Thymus (tissue), 11 donors: Measurements from ENCODE around the gene AMPD2. TPM values are rescaled to one million over a fixed set of nuclear protein-coding genes. Genes with fewer than 3 reads are reported as not detected.
A peak's percentile ranks its signal among the peaks of the same experiment; 100 is the strongest.

Experiments used
- DNase-seq, 9 donors: peaks; one replicate each; pipeline ENCODE4 v3.0.0-alpha.2; 2013; ENCODE audit warnings: low spot score in 9 of 9, low read depth in 6 of 9, missing footprints in 1 of 9
- H3K27ac ChIP-seq, 2 donors: one replicate each; pipeline ENCODE4 v1.5.1; 2013; ENCODE audit warnings: control low read depth in 1 of 2, low read depth in 1 of 2, low read length in 1 of 2, mild to moderate bottlenecking in 1 of 2, moderate library complexity in 1 of 2
- H3K27me3 ChIP-seq, 2 donors: one replicate each; pipeline ENCODE4 v1.5.1; 2013; ENCODE audit warnings: low read length in 1 of 2; ENCODE audit not compliant: control insufficient read depth in 2 of 2, insufficient read depth in 1 of 2
- H3K36me3 ChIP-seq, 2 donors: one replicate each; pipeline ENCODE4 v1.5.1; 2013; ENCODE audit warnings: low read length in 1 of 2, mild to moderate bottlenecking in 1 of 2, moderate library complexity in 1 of 2; ENCODE audit not compliant: control insufficient read depth in 2 of 2, insufficient read depth in 2 of 2
- H3K4me1 ChIP-seq, 2 donors: one replicate each; pipeline ENCODE4 v1.5.1; 2013; ENCODE audit warnings: low read length in 2 of 2; ENCODE audit not compliant: control insufficient read depth in 2 of 2, insufficient read depth in 2 of 2
- H3K4me3 ChIP-seq, 2 donors: one replicate each; pipeline ENCODE4 v1.5.1; 2013; ENCODE audit warnings: low read length in 2 of 2, control low read depth in 1 of 2, mild to moderate bottlenecking in 1 of 2
- H3K9me3 ChIP-seq, 2 donors: one replicate each; pipeline ENCODE4 v1.5.1; 2013; ENCODE audit warnings: low read length in 1 of 2, mild to moderate bottlenecking in 1 of 2; ENCODE audit not compliant: control insufficient read depth in 2 of 2, insufficient read depth in 1 of 2
- WGBS: extraction: QIAGEN DNeasy Blood & Tissue Kit; methylation state at CpG from one replicate; pipeline ENCODE4 v1.1.7; 2013; 5-methylcytosine and 5-hydroxymethylcytosine counted together
- polyA plus RNA-seq: library from polyadenylated mRNA; stranded (reverse); fragments of 200-250 nt; gene quantifications from one replicate; pipeline ENCODE4 v1.2.3, GENCODE V29; 2013
- total RNA-seq: library from RNA; stranded (reverse); fragments of 120-200 nt; gene quantifications from one replicate; pipeline ENCODE4 v1.2.4, GENCODE V29; 2013
- donor health status: healthy.

AMPD2 gene
- total and polyA plus RNA-seq, 2 donors = 24.8 to 32.8 TPM

GRCh38 chr1:109631513-109632505, 12.2 kb downstream of the AMPD2 start:
- Histone ChIP-seq H3K27ac (no peak overlapping the region), H3K4me1 (peaks cover 0 to 11% of the 10 kb centered on the region in 2 donors), H3K4me3 (no peak overlapping the region), H3K9me3 (no peaks in the 10 kb centered on the region), H3K27me3 (no peaks in the 10 kb centered on the region), H3K36me3 (peaks cover 48 to 52% of the 10 kb centered on the region in 2 donors)
- no peak for DNase-seq
- 97% methylated on average over 16 of the region's 16 CpGs for WGBS

GRCh38 chr1:109632671-109633346, 13.2 kb downstream of the AMPD2 start:
- Histone ChIP-seq H3K27me3 (no peaks in the 10 kb centered on the region), H3K27ac (peak overlapping the region in 1 of 2 donors; percentile 18), H3K9me3 (no peaks in the 10 kb centered on the region), H3K4me3 (no peak overlapping the region), H3K36me3 (peaks cover 38 to 43% of the 10 kb centered on the region in 2 donors), H3K4me1 (peaks cover 0 to 11% of the 10 kb centered on the region in 2 donors)
- 89% methylated on average over 5 of the region's 5 CpGs for WGBS
- DNase-seq = peak in 2 of 9 donors; percentile 25 to 45

GRCh38 chr1:109634292-109634691, 14.7 kb downstream of the AMPD2 start:
- Histone ChIP-seq H3K27me3 (no peaks in the 10 kb centered on the region), H3K4me1 (peaks cover 0 to 11% of the 10 kb centered on the region in 2 donors), H3K9me3 (no peaks in the 10 kb centered on the region), H3K27ac (no peak overlapping the region), H3K4me3 (no peak overlapping the region), H3K36me3 (peaks cover 24 to 28% of the 10 kb centered on the region in 2 donors)
- no peak for DNase-seq
- WGBS = 88% methylated on average over 6 of the region's 6 CpGs

GRCh38 chr1:109634771-109635750, 15.4 kb downstream of the AMPD2 start:
- no peak for DNase-seq
- no peak overlapping the region for H3K4me3 ChIP-seq
- H3K36me3 ChIP-seq = peaks cover 16 to 20% of the 10 kb centered on the region in 2 donors
- WGBS = 57% methylated on average over 13 of the region's 13 CpGs
- H3K27me3 ChIP-seq = no peaks in the 10 kb centered on the region
- H3K9me3 ChIP-seq = no peaks in the 10 kb centered on the region
- H3K4me1 ChIP-seq = peaks cover 0 to 12% of the 10 kb centered on the region in 2 donors
- no peak overlapping the region for H3K27ac ChIP-seq

- H3K27me3 ChIP-seq = no peaks in the 10 kb centered on the region
- no peak overlapping the region for H3K4me3 ChIP-seq
- H3K36me3 ChIP-seq = peaks cover 12 to 15% of the 10 kb centered on the region in 2 donors
- 98% methylated on average over 2 of the region's 2 CpGs for WGBS
- H3K9me3 ChIP-seq = no peaks in the 10 kb centered on the region
- H3K4me1 ChIP-seq = peaks cover 0 to 14% of the 10 kb centered on the region in 2 donors
- DNase-seq = no peak
- H3K27ac ChIP-seq = no peak overlapping the region
Observed at GRCh38 chr1:109635862-109636200, 16.2 kb downstream of the AMPD2 start.

GRCh38 chr1:109636201-109636952, 16.7 kb downstream of the AMPD2 start:
- Histone ChIP-seq H3K4me3 (no peak overlapping the region), H3K9me3 (no peaks in the 10 kb centered on the region), H3K36me3 (peaks cover 6 to 10% of the 10 kb centered on the region in 2 donors), H3K27ac (no peak overlapping the region), H3K4me1 (peaks cover 0 to 14% of the 10 kb centered on the region in 2 donors), H3K27me3 (no peaks in the 10 kb centered on the region)
- DNase-seq = no peak
- WGBS = 92% methylated on average over 9 of the region's 9 CpGs

- Histone ChIP-seq H3K36me3 (peaks cover 0 to under 1% of the 10 kb centered on the region in 2 donors), H3K4me1 (peaks cover 0 to 9% of the 10 kb centered on the region in 2 donors), H3K9me3 (no peaks in the 10 kb centered on the region), H3K27ac (no peak overlapping the region), H3K27me3 (no peaks in the 10 kb centered on the region), H3K4me3 (no peak overlapping the region)
- 96% methylated on average over 7 of the region's 7 CpGs for WGBS
- no peak for DNase-seq
Observed at GRCh38 chr1:109637446-109637845, 17.8 kb downstream of the AMPD2 start.
